GM21447 (cell line): ENCODE measurements around the gene AMBP.
"Not testable (repeated sequence)": the region's sequence is repeated elsewhere in the genome, so short reads cannot be mapped to it uniquely, and the experiment has no call there.

ENCODE experiments used
- ATAC-seq: cut with Tn5 transposase; IDR thresholded peaks from one replicate; pipeline ENCODE4 v1.9.1; 2021; ENCODE audit not compliant: unreplicated experiment

AMBP gene

DNA sequence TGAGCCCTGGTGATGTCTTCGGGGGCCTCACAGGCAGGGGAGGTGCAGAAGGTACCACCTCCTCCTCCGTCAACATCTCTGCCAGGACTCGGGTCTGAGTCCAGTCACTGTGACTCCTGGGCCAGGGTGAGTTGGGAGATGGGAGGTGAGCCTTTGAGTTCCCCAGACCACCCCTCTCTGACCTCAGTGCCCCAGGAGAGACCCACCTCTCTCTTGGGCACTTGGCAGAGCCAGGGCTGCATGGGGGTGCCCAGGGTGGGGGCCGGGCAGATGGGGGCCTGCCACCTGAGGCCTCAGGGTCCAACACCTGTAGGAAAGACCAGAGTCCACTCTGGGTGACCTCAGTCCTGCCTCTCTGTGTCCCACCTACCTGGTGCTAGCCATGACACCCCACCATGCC is 14.2 kb upstream of the AMBP start:
- ATAC-seq = no peak

DNA sequence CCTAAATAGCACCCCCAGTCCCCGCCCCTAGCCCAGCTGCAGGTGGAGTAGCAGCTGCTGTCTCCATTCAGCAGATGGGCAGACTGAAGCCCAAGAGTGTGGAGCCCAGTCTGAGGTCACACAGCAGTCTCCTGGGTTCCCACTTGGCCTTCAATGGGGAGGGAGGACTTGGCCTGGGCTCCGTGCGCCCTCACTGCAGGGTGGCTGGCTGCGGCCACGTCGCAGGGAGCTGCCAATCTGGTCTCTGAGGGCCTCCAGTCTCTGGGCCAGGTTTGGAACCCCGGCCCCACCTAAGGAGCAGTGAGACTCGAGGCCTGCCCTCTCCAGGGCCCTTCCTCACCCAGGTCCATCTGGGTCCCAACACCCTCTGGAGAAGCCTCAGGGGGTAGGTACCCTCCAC is 13.6 kb upstream of the AMBP start:
- ATAC-seq = no peak

DNA sequence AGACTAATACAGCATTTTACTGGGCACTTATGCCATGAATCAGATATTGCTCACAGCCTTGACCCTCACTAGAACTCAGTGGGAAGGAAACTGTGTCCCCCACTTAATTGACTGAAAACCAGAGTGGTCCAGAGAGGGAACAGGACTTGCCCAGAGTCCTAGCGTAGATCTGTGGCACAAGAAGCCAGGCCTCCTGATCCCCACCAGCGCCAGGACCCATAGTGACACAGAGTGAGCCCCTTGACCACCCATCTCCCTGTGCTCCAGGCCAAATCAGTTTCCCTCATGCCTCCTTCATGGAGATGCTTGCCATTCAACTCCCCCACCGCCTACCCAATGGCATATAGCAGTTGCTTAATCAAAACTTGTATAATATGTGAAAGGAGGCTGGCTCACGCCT is 12.7 kb upstream of the AMBP start:
- ATAC-seq = no peak

DNA sequence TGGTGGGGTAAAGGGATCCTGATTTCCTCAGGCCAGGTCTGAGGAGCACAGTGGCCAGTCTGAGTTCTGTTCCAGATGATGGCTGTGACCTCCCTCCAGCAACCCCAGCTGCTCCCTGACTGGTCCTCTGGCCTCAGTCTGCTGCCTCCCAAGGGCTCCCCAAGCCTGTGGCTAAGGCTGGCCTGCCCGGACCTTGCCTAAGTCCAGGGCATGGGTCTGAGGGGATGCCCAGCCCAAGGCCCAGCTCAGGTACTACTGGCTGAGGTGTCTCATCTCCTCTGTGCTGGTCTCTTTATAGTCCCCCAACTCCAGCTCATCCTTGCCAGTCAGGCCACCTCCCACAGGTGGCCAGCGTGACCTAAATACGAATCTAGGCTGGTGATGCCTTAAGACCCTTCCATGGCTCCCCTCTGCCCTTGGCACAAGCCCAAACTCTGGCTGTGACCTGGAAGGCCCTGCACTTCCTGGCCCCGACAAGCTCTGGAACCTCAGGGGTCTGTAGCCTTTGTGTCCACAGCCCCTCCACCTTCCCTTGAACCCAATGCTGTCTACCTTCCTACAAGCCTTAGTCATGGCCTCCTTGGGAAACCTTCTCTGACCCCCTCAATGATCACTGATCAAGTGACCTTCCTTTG is 11.2 kb upstream of the AMBP start:
- ATAC-seq = no peak

DNA sequence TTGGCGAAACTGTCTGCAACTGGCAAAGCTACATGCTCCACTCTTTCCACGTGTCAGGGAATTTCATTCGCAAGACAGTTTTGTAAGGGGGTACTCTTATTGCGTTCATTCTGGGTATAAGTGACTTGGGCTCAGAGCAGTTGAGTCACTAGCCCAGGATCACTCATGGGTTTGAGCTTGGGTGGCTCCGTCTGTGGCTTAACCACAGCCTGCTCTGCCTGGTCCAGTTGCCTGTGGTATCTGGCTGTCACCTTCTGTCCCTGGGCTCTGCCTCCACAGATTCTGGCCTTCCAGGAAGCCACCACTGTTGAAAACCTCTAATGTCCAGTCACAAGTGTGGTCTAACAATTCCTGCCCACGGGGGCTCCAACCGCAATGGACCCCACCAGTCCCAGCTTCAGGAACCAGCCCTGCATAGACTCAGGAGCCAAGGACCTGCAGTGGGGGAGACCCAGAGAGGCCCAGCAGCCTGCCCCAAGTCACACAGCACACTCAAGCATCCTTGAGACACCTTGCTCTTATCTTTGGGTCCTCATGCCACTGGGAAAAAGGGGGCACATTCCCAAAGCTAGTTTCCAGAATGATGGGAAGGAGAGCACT is 10.6 kb upstream of the AMBP start:
- ATAC-seq = no peak

DNA sequence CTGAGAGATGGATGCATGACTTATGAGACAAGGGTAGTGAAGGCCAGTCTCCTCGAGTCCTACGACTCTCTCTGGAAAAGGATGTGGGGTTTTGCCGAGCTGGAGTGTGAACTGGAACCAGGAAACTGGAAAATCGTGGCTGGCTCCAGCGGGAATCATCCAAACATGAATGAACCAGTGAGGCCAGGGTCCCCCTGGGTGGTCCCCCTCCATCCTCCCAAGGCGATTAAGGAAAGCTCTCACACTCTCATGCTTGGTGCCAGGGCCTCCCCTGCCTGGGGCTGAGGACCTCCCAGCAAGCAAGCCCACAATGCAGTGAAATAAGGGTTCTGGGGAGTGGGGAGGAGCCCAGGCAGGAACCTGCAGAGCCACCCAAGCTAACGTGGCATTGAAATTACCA is 9.6 kb upstream of the AMBP start:
- no peak for ATAC-seq

DNA sequence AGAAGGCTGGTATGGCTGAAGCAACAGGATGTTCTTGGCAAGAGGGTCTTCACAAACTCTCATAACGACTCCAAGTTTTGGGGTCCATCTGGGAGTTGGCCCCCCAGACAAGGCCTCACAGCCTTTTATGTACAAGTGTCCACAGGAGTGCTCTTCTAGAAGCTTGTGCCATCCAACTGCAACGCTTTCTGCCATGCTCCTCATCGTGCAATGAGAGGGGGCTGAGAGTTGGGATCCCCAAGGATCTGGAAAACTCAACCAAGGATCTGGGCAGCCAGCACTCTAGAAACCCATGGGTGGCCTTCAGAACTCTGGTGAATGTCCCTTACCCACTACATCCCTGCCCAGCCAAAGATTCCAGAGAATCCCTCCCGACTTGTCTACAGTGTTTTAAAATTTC is 8.5 kb upstream of the AMBP start:
- ATAC-seq = no peak

DNA sequence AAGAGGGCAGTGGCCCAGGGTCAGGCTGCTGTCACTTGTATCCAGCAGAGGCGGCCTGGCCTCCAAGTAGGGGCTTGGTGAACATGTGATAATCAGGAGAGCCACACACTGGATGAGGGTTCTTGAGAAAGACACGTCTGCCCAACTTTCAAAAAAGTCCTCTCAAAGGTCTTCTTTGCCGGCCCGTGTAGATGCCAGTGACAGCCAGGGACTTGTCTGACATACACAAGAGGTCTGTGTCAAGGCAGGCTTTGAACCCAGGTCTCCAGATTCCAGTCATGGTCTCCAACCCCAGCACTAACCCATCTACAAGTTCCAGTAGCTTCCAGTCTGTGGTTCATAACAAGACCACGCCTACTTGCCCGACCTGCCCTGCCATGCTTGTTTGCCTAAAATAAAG is 7.9 kb upstream of the AMBP start:
- no peak for ATAC-seq

DNA sequence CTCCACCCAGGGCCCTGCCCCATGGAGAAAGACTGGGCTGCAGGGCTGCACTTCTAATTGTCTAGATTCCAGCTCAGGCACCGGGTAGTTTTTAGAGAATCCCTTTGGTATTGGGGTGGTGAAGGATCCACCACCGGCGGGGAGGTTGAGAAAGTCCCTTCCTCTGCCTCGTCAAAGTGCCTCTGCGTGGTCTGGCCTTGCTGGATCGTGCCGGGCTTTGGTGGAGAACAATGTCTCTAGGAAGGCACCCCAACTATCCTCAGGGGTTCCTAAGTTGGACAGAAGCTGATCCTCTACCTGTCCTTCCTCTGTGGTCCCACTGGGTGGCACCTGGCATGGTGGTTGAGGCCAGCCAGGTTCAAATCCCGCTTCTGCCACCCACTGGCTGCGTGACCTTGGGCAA is 7.3 kb upstream of the AMBP start:
- no peak for ATAC-seq

DNA sequence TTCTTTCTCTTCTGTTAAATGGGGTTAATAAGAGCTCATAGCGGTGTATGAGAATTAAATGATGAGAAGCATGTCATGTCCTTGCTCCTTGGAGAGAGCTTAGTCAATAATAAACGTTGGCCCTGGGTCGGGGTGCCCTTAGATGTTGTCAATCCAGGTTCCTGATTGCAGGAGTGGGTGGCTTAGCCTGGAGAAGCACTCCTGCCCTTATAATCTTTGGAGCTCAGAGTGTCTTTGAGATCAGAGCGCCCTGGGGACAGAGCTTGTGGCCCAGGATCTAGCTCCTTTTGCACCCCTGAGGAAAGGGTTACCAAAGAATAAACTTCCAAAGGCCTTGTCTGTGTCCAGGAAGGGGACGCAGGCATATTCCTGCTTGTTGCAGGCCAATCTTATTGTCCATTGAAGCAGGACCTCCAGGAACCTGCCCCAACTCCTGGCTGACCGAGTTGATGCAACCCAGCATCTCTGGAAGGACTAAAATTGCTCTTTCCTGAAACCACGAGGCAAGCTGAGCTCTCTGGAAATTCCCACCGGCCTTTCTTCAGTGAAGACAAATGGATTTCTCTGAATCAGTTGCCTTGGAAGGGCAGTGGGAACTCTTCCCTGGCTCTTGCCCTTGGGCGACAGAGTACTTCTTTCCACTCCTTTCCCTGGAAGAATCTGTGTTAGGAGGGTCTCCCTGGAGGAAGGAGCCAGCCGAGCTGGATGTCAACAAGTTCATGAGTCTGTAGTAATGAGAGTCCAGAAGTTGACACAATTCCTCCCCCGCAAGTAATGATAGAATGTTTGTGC is 6.4 kb upstream of the AMBP start:
- ATAC-seq = no peak

DNA sequence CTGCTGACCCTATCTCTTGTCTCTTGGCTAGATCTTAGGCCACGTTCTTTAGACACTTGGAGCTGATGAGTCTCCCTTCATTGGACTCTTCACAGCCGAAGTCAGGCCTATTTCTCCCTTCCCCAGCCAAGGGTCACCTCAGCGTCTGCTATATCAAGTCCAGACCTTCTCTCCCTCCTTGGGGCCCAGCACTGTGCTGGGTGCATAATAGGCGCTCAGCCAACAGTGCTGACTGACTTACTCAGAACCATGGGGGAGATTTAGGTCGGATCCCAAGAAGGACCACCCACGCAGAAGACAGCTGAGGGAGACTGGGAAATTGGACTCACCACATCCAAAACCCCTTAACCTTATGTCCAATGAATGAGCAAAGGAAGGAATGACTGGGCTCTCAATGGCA is 5.6 kb upstream of the AMBP start:
- ATAC-seq = no peak

DNA sequence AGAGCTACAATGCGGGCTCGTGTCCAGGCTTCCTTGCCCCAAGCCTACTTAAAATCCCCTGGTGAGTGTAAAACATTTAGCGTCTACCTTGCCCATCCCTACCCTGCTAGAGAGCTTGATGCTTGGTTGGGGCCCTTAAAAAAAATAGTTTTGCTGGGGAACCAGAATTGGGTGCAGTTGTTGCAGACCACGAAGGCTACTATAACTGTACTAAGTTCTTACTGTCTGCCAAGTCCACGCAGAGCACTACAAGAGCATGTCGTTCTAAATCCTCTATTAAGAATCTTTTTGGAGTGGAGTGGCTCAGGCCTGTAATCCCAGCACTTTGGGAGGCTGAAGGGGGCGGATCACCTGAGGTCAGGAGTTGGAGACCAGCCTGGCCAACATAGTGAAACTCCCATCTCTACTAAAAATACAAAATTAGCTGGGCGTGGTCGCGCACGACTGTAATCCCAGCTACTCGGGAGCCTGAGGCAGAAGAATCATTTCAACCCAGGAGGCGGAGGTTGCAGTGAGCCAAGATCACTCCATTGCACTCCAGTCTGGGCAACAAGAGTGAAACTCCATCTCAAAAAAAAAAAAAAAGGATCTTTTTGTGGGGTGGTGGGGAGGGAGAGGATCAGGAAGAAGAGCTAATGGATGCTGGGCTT is 4.8 kb upstream of the AMBP start:
- ATAC-seq = not testable (repeated sequence)

DNA sequence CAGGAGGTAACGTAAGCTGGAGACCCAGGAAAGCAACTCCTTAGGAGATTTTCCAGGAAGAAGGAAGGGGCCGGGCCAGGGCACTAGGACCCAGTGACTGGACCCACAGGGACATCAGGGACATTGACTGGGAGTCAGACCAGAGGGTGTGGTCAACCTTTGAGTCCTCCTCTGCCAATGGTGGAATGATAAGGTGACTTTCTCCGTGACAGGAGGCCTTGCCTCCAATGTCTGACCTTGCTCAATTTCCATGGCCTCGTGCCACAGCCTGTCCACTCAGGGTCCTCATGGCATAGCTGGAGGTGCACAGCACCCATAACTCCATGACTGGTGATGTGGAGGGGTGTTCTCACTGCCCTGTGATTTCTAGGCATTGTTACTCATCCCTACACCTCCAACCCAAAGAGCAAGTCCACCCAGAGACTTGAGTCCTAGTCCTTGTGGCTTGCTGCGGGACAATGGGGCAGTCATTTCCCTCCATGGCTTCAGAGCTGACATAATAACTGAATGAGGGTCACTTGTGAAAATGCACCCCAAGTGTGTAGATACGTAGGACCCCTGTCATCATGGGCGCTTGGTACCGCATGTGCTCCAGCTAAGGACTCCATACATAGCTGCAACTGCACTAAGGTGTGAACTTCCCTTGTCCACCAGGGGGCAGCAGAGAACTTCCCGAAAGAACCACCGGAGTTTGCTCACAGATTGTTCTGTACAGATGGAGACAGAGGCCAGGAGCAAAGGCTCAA is 4.1 kb upstream of the AMBP start:
- peak; percentile 70 for ATAC-seq

DNA sequence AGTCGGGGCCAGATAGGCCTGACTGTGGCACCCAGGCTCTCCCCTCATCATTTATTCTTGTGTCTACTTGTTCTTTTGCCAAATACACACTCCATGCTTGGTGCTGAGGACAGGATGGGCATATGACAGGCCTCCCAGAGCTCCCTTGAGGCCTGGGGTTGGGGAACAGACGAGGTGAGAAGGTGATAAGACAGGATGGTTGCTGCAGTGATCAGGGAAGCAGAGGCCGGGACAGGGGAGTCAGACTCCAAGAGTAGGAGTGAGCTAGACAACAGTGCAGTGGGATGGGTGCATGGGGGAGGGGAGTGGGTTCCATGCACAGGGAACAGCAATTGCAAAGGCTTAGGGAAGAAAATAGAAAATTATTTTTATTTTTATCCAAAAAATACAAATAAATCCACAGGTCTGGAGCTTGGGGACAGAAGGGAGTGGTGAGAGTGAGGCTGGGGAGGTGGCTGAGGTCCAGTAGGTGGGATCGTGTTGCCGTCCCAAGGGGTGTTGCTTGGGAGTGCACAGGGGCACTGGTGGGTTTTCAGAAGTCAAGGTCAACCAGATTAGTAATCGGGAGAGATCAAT is 3.4 kb upstream of the AMBP start:
- ATAC-seq = no peak

DNA sequence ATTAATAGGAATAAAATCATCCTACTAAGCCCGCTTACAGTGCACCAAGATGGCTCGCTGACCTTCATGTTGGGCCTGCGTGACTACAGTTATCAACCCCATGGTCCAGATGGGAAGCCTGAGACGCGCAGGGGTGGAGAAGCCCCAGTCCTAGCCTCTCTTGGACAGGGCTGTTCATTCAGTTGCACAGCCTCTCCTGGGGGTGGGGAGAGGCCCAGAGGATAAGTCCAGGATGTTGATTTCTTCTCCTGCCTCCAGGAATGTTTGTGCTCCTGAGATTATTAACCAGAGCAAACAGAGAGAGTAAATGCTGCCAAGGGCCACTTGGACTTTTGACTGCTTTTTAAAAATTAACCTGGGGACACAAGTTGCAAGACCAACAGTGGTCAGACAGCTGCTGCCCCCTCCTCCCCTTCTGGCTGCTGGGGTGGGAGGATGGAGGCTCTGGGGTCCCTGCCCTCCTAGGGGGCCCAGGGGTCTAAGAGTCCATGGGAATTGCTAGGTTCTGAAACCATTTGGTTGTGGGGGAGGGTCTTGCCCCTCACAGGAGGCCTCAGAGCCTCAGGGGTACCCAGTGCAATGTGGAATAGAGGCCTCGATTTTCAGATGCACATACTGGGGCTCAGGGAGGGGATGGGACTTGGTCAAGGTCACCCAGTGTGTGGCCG is 2.8 kb upstream of the AMBP start:
- no peak for ATAC-seq

DNA sequence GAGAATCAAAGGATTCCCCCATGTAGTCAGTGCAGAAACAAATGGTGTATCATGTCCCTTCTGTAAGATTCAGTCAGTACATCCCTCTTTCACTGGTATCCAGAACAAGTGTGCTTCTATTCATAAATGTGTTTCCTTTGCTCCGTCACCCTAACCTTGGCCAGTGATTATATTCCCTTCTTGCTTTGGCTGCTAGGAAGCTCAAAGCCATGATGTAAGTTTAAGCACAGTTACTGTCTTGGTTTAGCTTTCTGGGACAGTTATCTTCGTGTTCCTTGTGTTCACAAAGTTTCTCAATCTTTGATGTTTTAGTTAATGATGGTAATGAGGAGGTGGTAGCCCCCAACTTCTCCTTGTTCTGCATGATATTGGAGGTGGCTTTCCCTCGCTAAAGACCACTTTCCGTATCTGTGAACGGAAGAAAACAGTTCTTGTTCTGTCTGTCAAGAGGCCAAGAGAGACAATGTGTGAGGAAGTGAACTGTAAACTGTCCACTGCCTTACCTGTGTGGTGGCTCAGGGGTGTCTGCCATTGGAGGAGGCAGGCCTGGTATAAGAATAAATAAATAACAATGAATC is 2.2 kb upstream of the AMBP start:
- no peak for ATAC-seq

DNA sequence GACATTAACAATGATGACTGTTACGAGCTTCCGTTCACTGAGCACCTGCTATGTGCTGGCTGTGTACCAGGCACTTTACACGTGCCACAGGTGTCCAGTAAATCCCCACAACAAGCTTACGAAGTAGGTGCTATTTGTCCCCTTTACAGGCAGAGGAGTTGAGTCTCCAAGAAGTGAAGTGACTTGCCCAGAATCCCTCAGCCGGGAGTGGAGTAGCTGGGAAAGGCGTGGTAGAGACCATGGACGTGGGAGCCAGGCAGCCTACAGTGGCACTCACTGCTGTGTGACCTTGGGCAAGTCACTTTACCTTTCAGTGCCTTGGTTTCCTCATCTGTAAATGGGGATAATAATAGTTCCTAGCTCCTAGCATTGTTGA is 669 bp upstream of the AMBP start:
- no peak for ATAC-seq

DNA sequence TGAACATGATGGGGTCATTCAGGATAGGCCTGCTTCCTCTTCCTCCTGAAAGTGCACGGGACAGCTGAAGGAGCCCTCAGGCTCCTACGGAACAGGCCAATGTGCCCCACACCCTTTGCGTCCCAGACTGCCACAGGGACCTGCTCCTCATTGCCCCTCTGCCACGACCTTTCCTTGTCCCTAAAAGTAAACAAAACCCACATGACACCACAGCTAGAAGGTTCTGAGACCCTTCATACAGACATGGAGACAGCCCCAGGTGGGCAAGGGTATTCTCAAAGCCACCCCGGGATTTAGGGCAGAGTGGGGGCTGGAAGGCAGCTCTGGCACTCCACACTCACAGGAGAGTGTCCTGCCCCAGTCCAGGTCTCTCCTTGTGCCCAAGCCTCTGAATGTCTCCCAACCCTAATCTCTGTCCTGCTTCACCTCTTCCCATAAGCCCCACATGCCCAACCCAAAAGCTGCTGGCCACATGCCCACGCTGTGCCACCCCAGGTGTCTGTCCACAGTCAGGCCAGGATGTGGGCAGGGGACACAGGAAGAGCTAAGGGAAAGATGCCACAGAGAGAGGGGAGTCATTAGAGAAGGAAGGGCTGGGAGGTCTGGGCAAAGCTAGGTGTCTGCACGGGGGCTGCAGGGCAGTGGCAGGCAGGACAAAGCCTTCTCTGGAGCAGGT is 800 bp downstream of the AMBP start:
- ATAC-seq = no peak
